HL-60 (cell line): Measurements from ENCODE around the gene ITGB3.

ENCODE experiments used
- CTCF ChIP-seq: IDR thresholded peaks from one replicate; pipeline ENCODE4 v1.5.1; 2011; ENCODE audit warnings: low read length, control low read depth, inconsistent platforms; ENCODE audit not compliant: insufficient read depth
- POLR2AphosphoS5 ChIP-seq: IDR thresholded peaks from 2 replicates; pipeline ENCODE4 v1.6.1; 2012; ENCODE audit warnings: low read depth
- REST ChIP-seq: IDR thresholded peaks from 2 replicates; pipeline ENCODE4 v1.6.1; 2012; ENCODE audit warnings: low read depth; ENCODE audit not compliant: insufficient replicate concordance

- TF ChIP-seq CTCF (no peak), POLR2AphosphoS5 (no peak), REST (no peak)
Observed at GRCh38 chr17:47310186-47310733, 56.6 kb downstream of the ITGB3 start.
